Liver (tissue), 9 donors: ENCODE data around the gene MROH8. TPM values are rescaled to one million over a fixed set of nuclear protein-coding genes. Genes with fewer than 3 reads are reported as not detected.

ENCODE experiments used
- DNase-seq: peaks from one replicate; pipeline ENCODE4 v3.0.0-alpha.2; 2017; ENCODE audit warnings: low spot score
- H3K27ac ChIP-seq, 2 donors: one replicate each; pipeline ENCODE4 v1.7.0; 2013; ENCODE audit warnings: inconsistent platforms in 2 of 2, low read length in 2 of 2, control low read depth in 1 of 2, low read depth in 1 of 2, mild to moderate bottlenecking in 1 of 2
- H3K27me3 ChIP-seq, 4 donors: one replicate each; pipeline versions ENCODE4 v1.6.1 to v1.7.0; 2013; ENCODE audit warnings: low read length in 3 of 4, inconsistent platforms in 1 of 4, mild to moderate bottlenecking in 1 of 4, moderate library complexity in 1 of 4; ENCODE audit not compliant: control insufficient read depth in 4 of 4, insufficient read depth in 4 of 4
- H3K36me3 ChIP-seq, 4 donors: one replicate each; pipeline versions ENCODE4 v1.6.1 to v1.7.0; 2013; ENCODE audit warnings: low read length in 3 of 4, mild to moderate bottlenecking in 3 of 4, low read depth in 1 of 4, moderate library complexity in 1 of 4; ENCODE audit not compliant: control insufficient read depth in 4 of 4, insufficient read depth in 3 of 4
- H3K4me1 ChIP-seq, 4 donors: one replicate each; pipeline versions ENCODE4 v1.6.1 to v1.7.0; 2013; ENCODE audit warnings: low read length in 3 of 4, mild to moderate bottlenecking in 3 of 4, moderate library complexity in 1 of 4; ENCODE audit not compliant: control insufficient read depth in 4 of 4, insufficient read depth in 4 of 4
- H3K4me3 ChIP-seq, 3 donors: one replicate each; pipeline versions ENCODE4 v1.6.1 to v1.7.0; 2013; ENCODE audit warnings: low read length in 3 of 3, control low read depth in 1 of 3, low read depth in 1 of 3, mild to moderate bottlenecking in 1 of 3
- H3K9ac ChIP-seq, 2 donors: one replicate each; pipeline ENCODE4 v1.7.0; 2013; ENCODE audit warnings: low read length in 2 of 2, mild to moderate bottlenecking in 2 of 2, moderate library complexity in 2 of 2, control low read depth in 1 of 2, low read depth in 1 of 2
- H3K9me3 ChIP-seq, 4 donors: one replicate each; pipeline versions ENCODE4 v1.6.1 to v1.7.0; 2013; ENCODE audit warnings: low read length in 3 of 4; ENCODE audit not compliant: control insufficient read depth in 4 of 4
- FOXA1 ChIP-seq: IDR thresholded peaks from 2 replicates; pipeline ENCODE4 v1.6.1; 2016; ENCODE audit warnings: antibody characterized with exemption
- FOXA2 ChIP-seq: IDR thresholded peaks from 2 replicates; pipeline ENCODE4 v1.6.1; 2016; ENCODE audit warnings: antibody characterized with exemption
- GABPA ChIP-seq, 2 donors: IDR thresholded peaks in 1 of 2; conservative IDR thresholded peaks in 1 of 2; 2 replicates each; pipeline ENCODE4 v1.6.1; 2016; ENCODE audit warnings: antibody characterized with exemption in 2 of 2, mild to moderate bottlenecking in 1 of 2, moderate library complexity in 1 of 2
- HNF4A ChIP-seq, 2 donors: conservative IDR thresholded peaks; 2 replicates each; pipeline ENCODE4 v1.6.1; 2016; ENCODE audit warnings: antibody characterized with exemption in 2 of 2, mild to moderate bottlenecking in 2 of 2
- HNF4G ChIP-seq: IDR thresholded peaks from 2 replicates; pipeline ENCODE4 v1.6.1; 2016; ENCODE audit warnings: antibody characterized with exemption
- JUND ChIP-seq, 2 donors: IDR thresholded peaks; 2 replicates each; pipeline ENCODE4 v1.6.1; 2016; ENCODE audit warnings: antibody characterized with exemption in 2 of 2
- NR2F2 ChIP-seq: IDR thresholded peaks from 2 replicates; pipeline ENCODE4 v1.6.1; 2016; ENCODE audit warnings: antibody characterized with exemption
- RAD21 ChIP-seq, 2 donors: IDR thresholded peaks; 2 replicates each; pipeline ENCODE4 v1.6.1; 2016; ENCODE audit warnings: antibody characterized with exemption in 2 of 2, mild to moderate bottlenecking in 2 of 2
- REST ChIP-seq: IDR thresholded peaks from 2 replicates; pipeline ENCODE4 v1.6.1; 2016; ENCODE audit warnings: antibody characterized with exemption, mild to moderate bottlenecking
- RXRA ChIP-seq, 2 donors: IDR thresholded peaks; 2 replicates each; pipeline ENCODE4 v1.6.1; 2017 to 2018; ENCODE audit warnings: antibody characterized with exemption in 2 of 2, mild to moderate bottlenecking in 1 of 2
- SP1 ChIP-seq: IDR thresholded peaks from 2 replicates; pipeline ENCODE4 v1.6.1; 2018; ENCODE audit warnings: antibody characterized with exemption, mild to moderate bottlenecking
- TAF1 ChIP-seq: conservative IDR thresholded peaks from 2 replicates; pipeline ENCODE4 v1.6.1; 2016; ENCODE audit warnings: antibody characterized with exemption, mild to moderate bottlenecking
- YY1 ChIP-seq: IDR thresholded peaks from 2 replicates; pipeline ENCODE4 v1.6.1; 2016; ENCODE audit warnings: antibody characterized with exemption, mild to moderate bottlenecking
- ZBTB33 ChIP-seq: IDR thresholded peaks from 2 replicates; pipeline ENCODE4 v1.6.1; 2016; ENCODE audit warnings: antibody characterized with exemption
- WGBS: extraction: QIAGEN DNeasy Blood & Tissue Kit; methylation state at CpG from one replicate; pipeline ENCODE4 v1.1.7; 2013; 5-methylcytosine and 5-hydroxymethylcytosine counted together
- polyA plus RNA-seq, 2 donors: library from polyadenylated mRNA; stranded (reverse) in 1 of 2; unstranded in 1 of 2; fragments of 200-250 nt in 1 of 2; fragments of >200 nt in 1 of 2; fragmentation: Nextera tagmentation in 1 of 2; extraction: Ambion mirVana in 1 of 2; gene quantifications; one replicate each; pipeline versions ENCODE4 v1.2.1 to v1.2.3, GENCODE V29; 2013 to 2015
- total RNA-seq, 2 donors: library from RNA; depleted of rRNA; stranded (reverse); fragments of >200 nt; gene quantifications; one replicate each; pipeline ENCODE4 v1.2.3, GENCODE V29; 2014
- TF ChIP-seq, protein P1 (sequence below): IDR thresholded peaks from 2 replicates; pipeline ENCODE4 v1.6.1; 2016; ENCODE audit warnings: antibody characterized with exemption
- TF ChIP-seq, protein P2 (sequence below): IDR thresholded peaks from 2 replicates; pipeline ENCODE4 v1.6.1; 2016; ENCODE audit warnings: antibody characterized with exemption
- TF ChIP-seq, protein P3 (sequence below): fragments of 150-350 bp; IDR thresholded peaks from 2 replicates; pipeline ENCODE4 v1.5.1; 2017; ENCODE audit warnings: improper control_type of control experiment, low read depth, low read length; ENCODE audit not compliant: missing input control
- donor health status: healthy.
- donor health status: healthy.
- donor health status: healthy.
- donor health status: healthy.
- donor health status: healthy.

The MROH8 gene
- total and polyA plus RNA-seq, 4 donors, result 1.3 to 5.1 (median 2.0) TPM

DNA sequence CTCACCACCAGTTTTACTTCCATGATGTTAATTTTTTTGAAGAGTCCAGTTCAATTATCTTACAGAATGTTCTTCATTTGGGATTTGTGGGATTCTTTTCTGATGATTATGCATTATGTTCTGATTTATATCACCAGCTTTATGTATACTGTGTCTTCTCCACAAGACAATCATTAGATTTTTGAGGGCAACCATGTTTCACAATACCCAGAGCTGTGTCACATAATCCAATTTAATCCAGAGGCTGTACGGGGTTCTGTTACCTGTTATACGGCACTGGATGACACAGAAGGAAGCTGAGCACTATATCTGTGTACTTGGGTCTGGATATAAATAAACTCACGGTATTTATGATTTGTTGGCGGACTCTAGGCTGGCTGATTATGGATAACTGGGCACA is 41.8 kb downstream of the MROH8 start (continued):
- TF ChIP-seq REST, result no peak
- TF ChIP-seq YY1, result no peak
- TF ChIP-seq FOXA2, result no peak

DNA sequence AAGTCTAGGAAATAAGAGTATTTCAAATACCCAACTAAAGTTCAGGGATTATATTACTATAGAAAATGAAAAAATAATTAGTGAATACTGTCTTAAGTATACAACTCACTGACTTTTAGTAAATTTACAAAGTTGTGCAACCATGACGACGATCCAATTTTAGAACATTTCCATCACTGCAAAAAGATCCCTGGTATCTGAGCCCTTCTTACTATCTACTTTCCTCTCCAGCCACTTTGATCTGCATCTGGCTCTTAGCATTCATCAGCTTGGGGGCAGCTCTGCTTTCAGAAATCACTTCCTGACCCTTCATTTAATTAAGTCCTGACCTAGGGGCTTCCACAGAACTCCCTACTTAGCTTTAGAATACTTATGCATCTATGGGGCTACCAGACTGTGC is 45.4 kb downstream of the MROH8 start:
- Histone ChIP-seq H3K9ac (no peak overlapping the region), H3K9me3 (no peaks in the 10 kb centered on the region), H3K36me3 (no peaks in the 10 kb centered on the region), H3K4me1 (no peaks in the 10 kb centered on the region), H3K4me3 (no peak overlapping the region), H3K27ac (no peak overlapping the region), H3K27me3 (no peaks in the 10 kb centered on the region)
- WGBS, result 90% methylated on average over 2 of the region's 2 CpGs
- no peak for DNase-seq
- TF ChIP-seq GABPA (IDR thresholded peaks at IDR 0.05 in 1 of 2, conservative IDR thresholded peaks at IDR 0.05 in 1 of 2), result no peak
- no peak for TF ChIP-seq HNF4A (conservative IDR thresholded peaks at IDR 0.05)
- no peak for TF ChIP-seq ZBTB33
- TF ChIP-seq RAD21 (IDR thresholded peaks at IDR 0.05), result no peak
- TF ChIP-seq NR2F2, result no peak
- TF ChIP-seq FOXA2, result no peak

- no peaks in the 10 kb centered on the region for H3K9me3 ChIP-seq
- no peaks in the 10 kb centered on the region for H3K36me3 ChIP-seq
- no peak overlapping the region for H3K27ac ChIP-seq
- H3K27me3 ChIP-seq, result no peaks in the 10 kb centered on the region
- no peak overlapping the region for H3K9ac ChIP-seq
- no peak overlapping the region for H3K4me3 ChIP-seq
- 92% methylated on average over 3 of the region's 3 CpGs for WGBS
- no peaks in the 10 kb centered on the region for H3K4me1 ChIP-seq
- no peak for DNase-seq
- TF ChIP-seq RXRA (IDR thresholded peaks at IDR 0.05) (no peak), ZBTB33 (no peak), SP1 (no peak), HNF4A (conservative IDR thresholded peaks at IDR 0.05) (no peak), NR2F2 (no peak), YY1 (no peak), HNF4G (no peak), FOXA1 (no peak), RAD21 (IDR thresholded peaks at IDR 0.05) (no peak), GABPA (IDR thresholded peaks at IDR 0.05 in 1 of 2, conservative IDR thresholded peaks at IDR 0.05 in 1 of 2) (no peak), REST (no peak), TAF1 (no peak), JUND (IDR thresholded peaks at IDR 0.05) (no peak)
- TF ChIP-seq, protein P1, sequence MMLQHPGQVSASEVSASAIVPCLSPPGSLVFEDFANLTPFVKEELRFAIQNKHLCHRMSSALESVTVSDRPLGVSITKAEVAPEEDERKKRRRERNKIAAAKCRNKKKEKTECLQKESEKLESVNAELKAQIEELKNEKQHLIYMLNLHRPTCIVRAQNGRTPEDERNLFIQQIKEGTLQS, result no peak
- TF ChIP-seq, protein P2, sequence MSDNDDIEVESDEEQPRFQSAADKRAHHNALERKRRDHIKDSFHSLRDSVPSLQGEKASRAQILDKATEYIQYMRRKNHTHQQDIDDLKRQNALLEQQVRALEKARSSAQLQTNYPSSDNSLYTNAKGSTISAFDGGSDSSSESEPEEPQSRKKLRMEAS, result no peak
- TF ChIP-seq, protein P3, sequence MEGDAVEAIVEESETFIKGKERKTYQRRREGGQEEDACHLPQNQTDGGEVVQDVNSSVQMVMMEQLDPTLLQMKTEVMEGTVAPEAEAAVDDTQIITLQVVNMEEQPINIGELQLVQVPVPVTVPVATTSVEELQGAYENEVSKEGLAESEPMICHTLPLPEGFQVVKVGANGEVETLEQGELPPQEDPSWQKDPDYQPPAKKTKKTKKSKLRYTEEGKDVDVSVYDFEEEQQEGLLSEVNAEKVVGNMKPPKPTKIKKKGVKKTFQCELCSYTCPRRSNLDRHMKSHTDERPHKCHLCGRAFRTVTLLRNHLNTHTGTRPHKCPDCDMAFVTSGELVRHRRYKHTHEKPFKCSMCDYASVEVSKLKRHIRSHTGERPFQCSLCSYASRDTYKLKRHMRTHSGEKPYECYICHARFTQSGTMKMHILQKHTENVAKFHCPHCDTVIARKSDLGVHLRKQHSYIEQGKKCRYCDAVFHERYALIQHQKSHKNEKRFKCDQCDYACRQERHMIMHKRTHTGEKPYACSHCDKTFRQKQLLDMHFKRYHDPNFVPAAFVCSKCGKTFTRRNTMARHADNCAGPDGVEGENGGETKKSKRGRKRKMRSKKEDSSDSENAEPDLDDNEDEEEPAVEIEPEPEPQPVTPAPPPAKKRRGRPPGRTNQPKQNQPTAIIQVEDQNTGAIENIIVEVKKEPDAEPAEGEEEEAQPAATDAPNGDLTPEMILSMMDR, result no peak
Measured at GRCh38 chr20:37131486-37131885, 47.9 kb downstream of the MROH8 start.
